A549 (cell line): Measurements from ENCODE around the gene CHST11.

Experiments
- CTCF ChIP-seq: fragments of >200 bp; sonication (Bioruptor Twin); formaldehyde crosslinking; IDR thresholded peaks from 3 replicates; pipeline ENCODE4 v1.5.1; 2016
- EP300 ChIP-seq, 2 experiments: fragments of >200 bp; sonication (Bioruptor Twin); formaldehyde crosslinking; IDR thresholded peaks; 2 replicates in 1 of 2; 3 replicates in 1 of 2; pipeline ENCODE4 v1.6.1; 2016 to 2017
- PHF8 ChIP-seq: fragments of 200-600 bp; sonication (generic); IDR thresholded peaks from 2 replicates; pipeline ENCODE4 v1.6.1; 2016; ENCODE audit warnings: low read depth, mild to moderate bottlenecking, antibody characterized with exemption, moderate library complexity, borderline replicate concordance

GRCh38 chr12:104604070-104604994 lies 147.6 kb downstream of the CHST11 start:
- TF ChIP-seq CTCF: no peak
- TF ChIP-seq PHF8: no peak
- TF ChIP-seq EP300 (IDR thresholded peaks at IDR 0.05): no peak; a peak in 1 of 5 replicates
